Endothelial cell (in vitro differentiated cells): ENCODE measurements around the gene CLIP1. TPM values are rescaled to one million over a fixed set of nuclear protein-coding genes. Genes with fewer than 3 reads are reported as not detected.

Source experiments
- DNase-seq: peaks from one replicate; pipeline ENCODE4 v3.0.0; 2021; ENCODE audit warnings: low spot score
- H3K27ac Mint-ChIP-seq: one replicate; pipeline ENCODE4 v1.8.0; 2021; ENCODE audit warnings: mixed read lengths, inconsistent platforms; ENCODE audit not compliant: unreplicated experiment
- H3K27me3 Mint-ChIP-seq: one replicate; pipeline ENCODE4 v1.8.0; 2021; ENCODE audit warnings: mild to moderate bottlenecking, moderate library complexity, mixed read lengths, inconsistent platforms; ENCODE audit not compliant: unreplicated experiment
- H3K36me3 Mint-ChIP-seq: one replicate; pipeline ENCODE4 v1.8.0; 2021; ENCODE audit warnings: mild to moderate bottlenecking, low read depth, mixed read lengths, inconsistent platforms; ENCODE audit not compliant: unreplicated experiment
- H3K4me1 Mint-ChIP-seq: one replicate; pipeline ENCODE4 v1.8.0; 2021; ENCODE audit warnings: mild to moderate bottlenecking, mixed read lengths, inconsistent platforms; ENCODE audit not compliant: unreplicated experiment
- H3K4me3 Mint-ChIP-seq: one replicate; pipeline ENCODE4 v1.8.0; 2021; ENCODE audit warnings: mild to moderate bottlenecking, mixed read lengths, inconsistent platforms; ENCODE audit not compliant: unreplicated experiment
- H3K9me3 Mint-ChIP-seq: one replicate; pipeline ENCODE4 v1.8.0; 2021; ENCODE audit warnings: mixed read lengths, inconsistent platforms; ENCODE audit not compliant: unreplicated experiment
- CTCF ChIP-seq: fragments of 200-600 bp; sonication (generic); IDR thresholded peaks from one replicate; pipeline ENCODE4 v1.5.0; 2021; ENCODE audit warnings: antibody characterized with exemption; ENCODE audit not compliant: unreplicated experiment
- total RNA-seq: library from RNA; stranded (reverse); fragmentation: NEBNext Ultra II Directional; extraction: Animal tissue kit (Norgen Biotek cat#: 25700); gene quantifications from one replicate; pipeline ENCODE4 v1.2.1, GENCODE V29; 2021; ENCODE audit not compliant: unreplicated experiment

CLIP1 gene
- total RNA-seq, 1 donor from 2014 or later = 57.7 TPM

- no peaks in the 10 kb centered on the region for H3K27me3 Mint-ChIP-seq
- no peak for DNase-seq
- H3K9me3 Mint-ChIP-seq = no peaks in the 10 kb centered on the region
- no peaks in the 10 kb centered on the region for H3K4me1 Mint-ChIP-seq
- TF ChIP-seq CTCF = no peak
- no peak overlapping the region for H3K4me3 Mint-ChIP-seq
- no peak overlapping the region for H3K27ac Mint-ChIP-seq
- H3K36me3 Mint-ChIP-seq = peaks cover 13% of the 10 kb centered on the region
These were observed 119.4 kb downstream of the CLIP1 start for GRCh38 chr12:122303068-122303467.

- no peak for TF ChIP-seq CTCF
- no peak overlapping the region for H3K4me3 Mint-ChIP-seq
- H3K4me1 Mint-ChIP-seq = no peaks in the 10 kb centered on the region
- H3K9me3 Mint-ChIP-seq = no peaks in the 10 kb centered on the region
- H3K27me3 Mint-ChIP-seq = no peaks in the 10 kb centered on the region
- DNase-seq = no peak
- peaks cover 11% of the 10 kb centered on the region for H3K36me3 Mint-ChIP-seq
- H3K27ac Mint-ChIP-seq = no peak overlapping the region
These were observed 124.3 kb downstream of the CLIP1 start for GRCh38 chr12:122298071-122298748.

- Mint-ChIP-seq H3K4me1 (no peaks in the 10 kb centered on the region), H3K27ac (no peak overlapping the region), H3K27me3 (no peaks in the 10 kb centered on the region), H3K36me3 (peaks cover 11% of the 10 kb centered on the region), H3K4me3 (no peak overlapping the region), H3K9me3 (no peaks in the 10 kb centered on the region)
- no peak for TF ChIP-seq CTCF
- no peak for DNase-seq
These were observed 125.0 kb downstream of the CLIP1 start for GRCh38 chr12:122297494-122297893.

GRCh38 chr12:122295877-122296276, 126.6 kb downstream of the CLIP1 start:
- peaks cover 11% of the 10 kb centered on the region for H3K36me3 Mint-ChIP-seq
- no peaks in the 10 kb centered on the region for H3K27me3 Mint-ChIP-seq
- H3K4me3 Mint-ChIP-seq = no peak overlapping the region
- no peak overlapping the region for H3K27ac Mint-ChIP-seq
- H3K9me3 Mint-ChIP-seq = no peaks in the 10 kb centered on the region
- H3K4me1 Mint-ChIP-seq = no peaks in the 10 kb centered on the region
- no peak for TF ChIP-seq CTCF
- DNase-seq = no peak

DNA sequence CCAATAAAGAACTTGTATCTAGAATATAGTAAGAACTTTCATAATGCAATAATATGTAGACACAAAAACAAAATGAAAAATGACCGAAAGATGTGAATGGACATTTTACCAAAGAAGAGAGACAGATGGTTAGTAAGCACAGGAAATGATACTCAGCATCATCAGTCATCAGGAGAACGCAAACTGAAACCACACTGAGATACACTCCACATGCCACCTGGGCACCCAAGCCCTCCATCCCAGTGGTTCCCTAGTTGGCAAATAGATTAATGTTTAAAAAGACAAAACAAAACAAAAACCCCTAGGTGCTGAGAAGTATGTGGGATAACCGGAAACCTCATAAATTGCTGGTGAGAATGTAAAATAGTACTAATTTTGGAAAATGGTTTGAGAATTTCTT, 129.4 kb downstream of the CLIP1 start:
- no peak for TF ChIP-seq CTCF
- Mint-ChIP-seq H3K9me3 (no peaks in the 10 kb centered on the region), H3K36me3 (peaks cover 7% of the 10 kb centered on the region), H3K27ac (no peak overlapping the region), H3K27me3 (no peaks in the 10 kb centered on the region), H3K4me1 (no peaks in the 10 kb centered on the region), H3K4me3 (no peak overlapping the region)
- no peak for DNase-seq
